DMS153 treated with DMSO at 0.1 percent for 48 hours (cell line): ENCODE measurements around the gene ANKRD50.

Experiments used
- DNase-seq: peaks from one replicate; lab custom pipeline; 2025; ENCODE audit not compliant: unreplicated experiment; lab: John Stamatoyannopoulos, UW

The ANKRD50 gene, protein sequence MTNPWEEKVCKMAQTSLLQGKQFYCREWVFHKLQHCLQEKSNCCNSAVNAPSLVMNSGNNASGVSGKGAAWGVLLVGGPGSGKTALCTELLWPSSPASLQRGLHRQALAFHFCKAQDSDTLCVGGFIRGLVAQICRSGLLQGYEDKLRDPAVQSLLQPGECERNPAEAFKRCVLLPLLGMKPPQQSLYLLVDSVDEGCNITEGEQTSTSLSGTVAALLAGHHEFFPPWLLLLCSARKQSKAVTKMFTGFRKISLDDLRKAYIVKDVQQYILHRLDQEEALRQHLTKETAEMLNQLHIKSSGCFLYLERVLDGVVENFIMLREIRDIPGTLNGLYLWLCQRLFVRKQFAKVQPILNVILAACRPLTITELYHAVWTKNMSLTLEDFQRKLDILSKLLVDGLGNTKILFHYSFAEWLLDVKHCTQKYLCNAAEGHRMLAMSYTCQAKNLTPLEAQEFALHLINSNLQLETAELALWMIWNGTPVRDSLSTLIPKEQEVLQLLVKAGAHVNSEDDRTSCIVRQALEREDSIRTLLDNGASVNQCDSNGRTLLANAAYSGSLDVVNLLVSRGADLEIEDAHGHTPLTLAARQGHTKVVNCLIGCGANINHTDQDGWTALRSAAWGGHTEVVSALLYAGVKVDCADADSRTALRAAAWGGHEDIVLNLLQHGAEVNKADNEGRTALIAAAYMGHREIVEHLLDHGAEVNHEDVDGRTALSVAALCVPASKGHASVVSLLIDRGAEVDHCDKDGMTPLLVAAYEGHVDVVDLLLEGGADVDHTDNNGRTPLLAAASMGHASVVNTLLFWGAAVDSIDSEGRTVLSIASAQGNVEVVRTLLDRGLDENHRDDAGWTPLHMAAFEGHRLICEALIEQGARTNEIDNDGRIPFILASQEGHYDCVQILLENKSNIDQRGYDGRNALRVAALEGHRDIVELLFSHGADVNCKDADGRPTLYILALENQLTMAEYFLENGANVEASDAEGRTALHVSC (N-terminal part only)

DNA sequence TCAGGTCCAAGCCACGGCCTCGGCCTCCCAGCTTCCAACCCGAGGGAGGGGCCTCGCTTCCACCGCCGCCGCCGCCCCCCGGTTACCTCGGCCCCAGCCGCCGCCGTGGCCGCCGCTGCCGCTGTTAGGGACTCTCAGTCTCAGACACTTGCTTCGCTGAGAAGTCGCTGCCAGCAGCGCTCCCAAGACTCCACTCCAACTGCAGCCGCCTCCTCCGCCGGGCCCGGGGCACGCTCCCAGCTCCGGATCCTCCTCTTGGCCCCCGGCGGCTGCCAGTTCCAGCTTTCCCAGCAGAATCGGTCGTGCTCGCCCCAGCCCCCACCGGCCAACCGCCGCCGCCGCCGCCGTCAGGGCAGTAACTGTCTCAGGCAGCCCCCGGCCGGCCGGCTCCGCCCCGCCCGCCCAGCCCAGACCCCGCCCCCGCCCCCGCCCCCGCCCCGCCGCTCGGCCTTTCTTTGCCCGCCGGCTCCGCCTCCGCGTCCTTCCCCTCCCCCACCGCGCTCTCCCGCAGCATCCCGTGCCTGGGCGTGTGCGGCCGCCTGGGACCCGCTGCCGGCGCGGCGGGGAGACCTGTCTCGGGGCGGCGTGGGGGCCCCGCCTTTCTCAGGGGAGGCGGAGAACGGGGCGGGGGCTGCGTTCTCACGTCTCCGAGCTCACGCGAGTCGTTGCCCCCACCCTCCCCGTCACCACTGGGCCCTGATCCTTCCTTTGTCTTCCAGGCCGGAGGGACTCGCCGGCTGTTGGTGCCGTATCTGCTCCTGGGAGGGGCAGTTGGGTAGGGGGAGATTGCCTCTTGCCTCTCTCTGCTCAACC is at the start of gene ANKRD50:
Gene ANKRD50, minus strand, starts transcription at position 361 of the 813 bp plus-strand sequence. CDS start 2,221 bp downstream, outside the sequence.
- peak; percentile 88 for DNase-seq

DNA sequence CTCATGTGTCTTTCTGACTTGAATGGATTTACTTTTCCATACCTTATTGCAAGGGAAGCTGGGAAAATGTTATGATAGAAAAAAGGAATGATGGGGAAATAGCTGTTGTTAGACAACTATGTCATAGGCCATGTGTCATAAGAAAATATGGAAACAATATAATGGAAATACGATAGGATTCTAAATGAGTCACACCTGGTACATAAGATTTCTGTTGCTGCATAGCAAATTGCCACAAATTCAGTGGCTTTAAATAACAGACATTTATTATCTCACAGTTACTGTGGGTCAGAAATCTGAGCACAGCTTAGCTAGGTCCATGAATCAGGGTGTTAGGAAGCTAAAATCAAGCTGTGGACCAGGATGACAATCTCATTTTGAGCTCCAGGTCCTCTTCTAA is 44.6 kb upstream of the ANKRD50 start:
- no peak for DNase-seq

DNA sequence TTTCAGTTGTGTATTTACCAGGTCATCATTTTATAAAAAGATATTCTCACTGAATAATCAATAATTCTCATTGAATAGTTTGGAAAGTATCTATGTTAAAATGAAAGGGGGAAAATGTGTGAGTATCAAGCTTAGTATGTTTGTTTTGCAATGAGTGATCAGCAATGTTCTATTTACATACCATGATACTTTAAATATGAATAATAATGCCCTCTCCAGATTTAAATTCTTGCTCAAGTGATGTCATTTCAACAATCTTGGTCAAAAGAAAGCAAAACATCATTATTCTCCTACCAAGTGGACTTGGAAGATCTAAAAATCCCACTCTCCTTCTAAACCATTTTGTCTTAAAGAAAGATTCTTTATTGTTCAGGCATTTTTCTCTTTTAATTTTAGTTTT is 42.1 kb upstream of the ANKRD50 start:
- no peak for DNase-seq

DNA sequence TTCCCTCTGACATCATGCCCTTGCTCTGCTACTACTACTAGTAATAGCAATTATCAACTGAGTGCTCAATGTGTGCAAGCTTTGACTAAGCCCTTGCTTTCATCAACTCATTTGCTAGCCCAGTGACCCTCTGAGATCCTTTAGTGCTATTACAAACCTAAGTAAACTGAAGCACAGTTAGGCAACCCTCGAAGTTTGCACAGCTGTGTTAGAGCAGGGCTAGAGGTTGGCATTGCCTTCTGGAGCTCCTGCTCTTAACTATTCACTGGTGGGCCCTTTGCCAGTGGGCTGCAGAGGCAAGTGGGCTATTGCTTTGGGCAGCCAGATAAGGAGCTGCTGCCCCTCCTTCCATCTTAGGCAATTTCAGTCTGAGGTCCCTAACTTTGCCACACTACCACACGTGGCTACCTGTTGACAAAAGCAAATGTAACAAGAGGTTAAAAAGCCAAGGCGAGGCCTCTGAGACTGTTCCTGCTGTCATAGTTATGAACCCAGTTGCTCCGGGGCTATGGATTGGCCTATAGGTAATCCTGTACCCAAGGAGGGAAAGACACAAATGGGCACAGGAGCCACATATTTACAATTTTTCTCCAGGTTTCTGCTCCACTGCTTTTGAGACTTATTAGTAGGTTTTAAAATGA is 41.5 kb upstream of the ANKRD50 start:
- peak; percentile 21 for DNase-seq

DNA sequence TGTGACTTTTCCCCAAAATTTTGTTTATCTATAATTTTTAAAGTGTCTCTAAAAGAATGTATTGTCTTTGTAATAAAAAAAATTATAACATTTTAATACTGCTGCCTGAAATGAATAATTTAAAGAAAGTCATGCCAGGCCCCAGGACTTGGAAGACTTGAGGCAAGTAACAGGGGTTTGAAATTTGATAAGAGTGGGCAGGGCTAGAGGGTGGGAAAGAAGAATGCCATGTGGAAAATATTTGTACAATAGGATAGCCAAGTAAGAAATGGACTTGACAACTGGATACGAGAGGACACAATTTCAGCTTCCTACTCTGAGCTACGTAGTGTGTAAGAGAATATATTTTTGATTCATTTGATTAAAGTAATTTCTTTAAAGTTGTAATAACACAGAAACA is 36.9 kb upstream of the ANKRD50 start:
- DNase-seq: no peak

DNA sequence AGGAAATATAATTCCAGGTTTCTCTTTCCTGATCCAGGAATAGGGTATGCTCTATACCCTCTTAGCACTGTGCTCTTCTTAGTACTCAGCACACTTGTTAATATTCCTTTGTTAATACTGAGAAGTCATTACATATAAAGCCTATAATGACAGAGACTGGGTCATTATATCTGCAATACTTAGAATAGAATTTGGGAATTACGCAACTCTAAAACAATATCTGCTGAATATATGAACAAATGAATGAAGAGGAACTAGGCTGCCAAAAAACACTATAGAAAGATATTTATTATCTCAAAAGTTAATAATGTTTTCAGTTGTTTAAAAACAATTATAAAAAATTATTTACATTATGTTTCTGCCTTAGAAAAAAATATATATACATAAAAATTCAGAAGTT is 36.4 kb upstream of the ANKRD50 start:
- no peak for DNase-seq

DNA sequence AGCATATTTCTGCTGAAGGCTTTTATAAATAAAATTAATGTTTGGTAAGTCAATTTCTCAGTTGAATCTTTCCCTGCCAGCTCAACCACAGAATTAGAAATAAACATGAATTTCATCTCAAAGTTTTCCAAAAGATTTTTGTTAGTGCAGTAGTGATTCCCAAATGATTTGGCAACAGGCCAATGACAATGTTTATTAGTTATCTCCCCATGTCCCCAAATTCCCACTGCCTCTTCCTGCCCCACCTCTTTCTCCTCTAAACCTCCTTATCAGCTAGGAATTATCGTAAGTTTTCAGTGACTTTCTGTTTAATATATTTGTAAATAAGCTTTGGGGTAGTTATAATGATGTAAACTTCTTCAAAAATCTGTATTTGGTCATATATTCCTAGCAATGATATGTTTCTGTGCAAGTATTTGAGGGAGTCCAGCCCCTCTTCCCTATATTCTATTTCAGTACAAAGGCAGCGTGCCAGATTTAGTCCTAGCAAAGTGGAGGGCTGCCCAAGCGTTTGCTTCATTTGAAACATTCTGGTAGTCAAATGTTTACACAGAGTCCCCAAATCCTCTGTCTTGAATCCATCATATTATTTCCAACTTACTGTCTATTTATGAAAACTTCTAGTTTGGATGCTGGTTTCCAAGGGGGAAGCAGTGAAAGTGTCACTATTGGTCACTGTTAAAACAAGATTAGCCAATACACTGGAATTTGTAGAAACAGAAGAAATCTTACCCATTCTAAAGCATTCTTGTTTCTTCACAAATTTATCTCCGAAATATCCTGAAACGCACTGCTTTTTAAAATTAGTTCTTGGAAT is 33.7 kb upstream of the ANKRD50 start:
- no peak for DNase-seq

DNA sequence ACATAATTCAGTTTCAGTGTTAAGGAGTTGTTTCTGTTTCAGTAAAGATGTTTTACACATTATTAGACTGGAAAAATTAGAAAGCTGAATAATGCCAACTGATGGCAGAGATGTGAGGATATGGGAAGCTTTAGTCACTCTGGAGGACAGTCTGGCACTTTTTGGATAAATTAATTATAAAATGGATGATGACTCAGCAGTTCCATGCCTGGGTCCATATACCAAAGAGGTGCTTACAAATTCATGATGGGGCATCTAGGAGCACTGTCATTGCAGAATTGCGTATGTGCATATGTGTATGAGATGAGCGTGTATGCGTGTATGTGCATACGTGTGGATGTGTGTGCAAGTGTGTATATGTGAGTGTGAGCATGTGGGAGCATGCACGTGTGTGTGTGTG is 31.2 kb upstream of the ANKRD50 start:
- DNase-seq: no peak

DNA sequence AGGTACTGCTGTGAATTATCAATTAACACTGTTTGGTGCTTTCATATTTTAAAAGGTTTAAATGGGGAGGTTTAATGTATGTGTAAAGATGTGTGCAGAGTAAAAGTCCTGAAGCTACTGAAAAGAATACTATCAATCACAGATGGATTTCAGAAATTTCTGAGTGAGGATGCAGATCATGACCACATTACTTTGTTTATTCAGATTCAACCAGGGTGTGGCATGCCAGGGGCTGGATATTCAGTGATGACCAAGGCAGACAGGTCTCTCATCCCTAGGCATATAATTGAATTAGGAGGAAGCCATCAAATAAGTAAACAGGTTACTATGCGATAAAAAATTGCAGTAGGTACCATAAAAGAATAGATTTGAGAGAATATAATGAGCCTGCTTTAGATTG is 28.0 kb upstream of the ANKRD50 start:
- DNase-seq: no peak

DNA sequence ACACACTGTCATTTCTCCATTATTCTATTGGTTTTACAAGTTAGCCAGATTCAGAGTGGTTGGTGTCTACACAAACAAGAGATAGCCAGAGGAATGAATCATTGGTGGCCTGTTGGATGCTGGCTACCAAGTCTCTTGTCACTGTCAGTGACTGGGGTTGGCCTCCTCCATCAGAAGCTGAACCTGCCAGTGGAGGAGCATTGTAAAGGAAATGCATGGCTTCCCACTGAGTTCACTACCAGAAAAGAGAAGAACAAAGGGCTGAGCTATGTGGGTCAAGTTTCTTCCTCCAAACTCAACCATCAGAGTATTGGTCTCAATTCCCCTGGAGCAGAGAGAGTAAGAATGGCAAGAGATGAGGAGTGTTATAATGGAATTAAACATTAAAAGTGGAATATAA is 26.5 kb upstream of the ANKRD50 start:
- DNase-seq: no peak

DNA sequence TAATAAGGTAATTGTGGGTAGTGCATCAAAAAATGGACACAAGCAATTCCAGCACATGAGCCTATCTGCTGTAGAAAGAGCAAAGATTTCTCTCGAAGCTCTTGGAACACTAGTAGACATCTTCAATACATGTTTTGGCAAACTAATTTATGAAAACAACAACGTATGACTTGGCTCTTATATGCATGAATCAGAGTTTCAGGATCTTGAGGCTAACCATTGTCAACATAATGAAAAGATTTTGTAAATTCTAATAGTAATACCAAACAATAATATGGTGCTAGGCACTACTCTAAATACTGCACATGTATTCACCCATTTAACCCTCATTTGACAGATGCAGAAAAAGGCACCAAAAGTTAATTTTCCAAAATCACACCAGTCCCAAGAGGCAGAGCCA is 25.1 kb upstream of the ANKRD50 start:
- DNase-seq: no peak

DNA sequence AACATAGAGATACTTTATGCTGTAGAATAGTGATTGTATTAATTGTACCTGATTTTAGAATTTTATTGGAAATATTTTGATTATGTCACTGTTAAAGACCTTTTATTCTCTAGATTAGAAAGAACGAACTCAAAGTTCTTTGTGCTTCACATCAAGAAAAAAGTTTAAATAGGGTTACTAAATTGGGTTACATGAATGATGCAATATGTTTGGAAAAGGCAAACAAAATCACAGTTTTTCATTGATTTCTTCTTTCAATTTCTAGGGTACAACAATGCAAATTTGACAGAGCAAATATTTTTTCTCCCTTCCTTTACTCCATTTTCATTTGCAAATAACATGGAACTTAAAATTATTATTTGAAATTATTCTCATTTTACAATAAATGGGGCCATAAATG is 24.0 kb upstream of the ANKRD50 start:
- DNase-seq: no peak

DNA sequence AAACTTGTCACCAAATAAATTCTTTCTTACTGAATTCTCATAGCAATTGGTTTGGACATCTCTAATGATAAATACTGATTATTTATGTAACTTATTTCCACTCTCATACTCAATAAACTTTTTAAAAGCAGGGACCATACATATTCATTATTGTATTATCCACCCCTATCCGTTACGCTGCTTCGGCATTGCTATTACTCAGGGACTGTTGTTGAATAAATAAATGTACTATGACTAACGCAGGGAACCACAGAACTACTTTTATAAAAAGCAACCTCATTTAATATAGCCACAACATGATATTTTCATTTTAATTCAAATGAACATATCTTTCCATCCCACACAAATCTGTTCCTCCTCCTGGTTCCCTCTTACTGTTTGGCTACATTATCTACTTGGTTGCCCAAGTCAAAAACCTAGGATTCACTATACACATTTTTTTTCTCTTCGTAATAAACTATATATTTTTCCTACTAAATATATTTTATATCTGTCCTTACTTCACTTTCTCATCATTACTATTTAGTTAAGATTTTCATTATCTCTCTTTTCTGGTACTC is 14.9 kb upstream of the ANKRD50 start:
- no peak for DNase-seq

DNA sequence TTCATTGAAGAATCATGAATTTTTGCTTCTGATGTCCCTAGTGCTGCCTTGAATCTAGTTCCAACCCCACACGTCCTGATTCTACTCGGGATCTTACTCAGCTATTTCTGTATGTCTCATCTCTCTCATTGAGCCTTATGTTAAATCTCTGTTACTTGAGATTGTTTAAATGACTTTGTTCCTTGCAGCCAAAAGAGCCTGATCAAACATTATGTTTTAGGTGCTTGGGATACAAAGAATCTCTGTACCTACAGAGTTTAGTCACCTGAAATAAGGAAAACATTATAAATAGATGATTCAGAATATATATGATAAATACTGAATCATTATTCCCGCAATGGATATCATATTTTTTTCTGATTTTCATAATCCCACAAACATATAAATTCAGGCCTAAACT is 13.7 kb upstream of the ANKRD50 start:
- no peak for DNase-seq

DNA sequence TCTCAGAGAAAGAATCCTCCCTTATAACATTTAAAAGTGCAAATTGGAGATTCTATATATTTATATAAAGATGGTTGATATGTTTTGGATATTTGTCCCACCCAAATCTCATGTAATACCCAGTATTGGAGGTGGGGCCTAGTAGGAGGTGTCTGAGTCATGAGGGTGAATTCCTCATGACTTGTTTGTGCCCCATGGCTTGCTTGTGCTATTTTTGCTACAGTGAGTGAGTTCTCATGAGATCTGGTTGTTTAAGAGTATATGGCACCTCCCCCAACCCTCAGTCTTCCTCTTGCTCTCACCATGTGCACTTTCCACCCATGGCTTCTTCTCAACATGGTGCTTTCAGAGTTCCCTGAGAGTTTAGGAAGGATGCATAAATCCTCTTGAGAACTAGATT is 9.5 kb upstream of the ANKRD50 start:
- DNase-seq: no peak

DNA sequence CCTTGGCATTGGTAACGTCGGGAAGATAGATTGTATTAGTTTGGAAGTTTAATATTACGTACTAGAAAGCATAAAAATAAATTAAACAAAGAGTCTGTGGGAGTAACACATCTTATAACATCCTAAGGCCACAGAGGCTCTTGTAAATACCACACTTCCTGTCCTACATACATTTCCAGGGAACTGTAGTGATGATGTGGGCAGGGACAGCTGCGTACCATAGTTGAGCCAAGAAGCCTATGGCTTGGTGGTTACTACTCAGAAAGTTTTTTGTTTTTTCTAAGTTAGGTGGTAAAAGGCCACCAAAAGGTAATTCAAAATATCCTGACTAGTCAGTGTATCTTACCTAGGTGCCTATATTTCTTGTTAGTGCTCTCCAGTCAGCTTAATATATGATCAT is 4.6 kb upstream of the ANKRD50 start:
- DNase-seq: no peak

DNA sequence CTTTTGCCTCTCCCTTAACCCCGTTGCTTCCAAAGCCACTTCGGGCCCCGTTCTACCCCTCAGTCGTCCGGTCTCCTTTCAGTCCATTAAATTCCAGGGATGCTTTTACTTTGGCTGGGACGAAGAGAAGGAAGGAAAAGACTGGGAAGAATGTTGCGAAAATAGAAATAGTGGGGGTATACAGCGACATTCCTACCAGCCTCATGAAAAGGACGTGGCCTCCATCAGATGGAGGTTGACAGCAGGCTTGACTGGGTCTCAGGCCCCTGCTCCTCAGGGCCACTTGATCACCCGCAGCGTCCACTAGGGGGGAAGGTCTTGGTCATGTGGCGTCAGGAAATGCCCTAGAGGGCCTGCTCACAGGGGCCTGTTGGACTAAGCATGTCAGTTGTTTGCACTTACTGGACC is 657 bp upstream of the ANKRD50 start:
- DNase-seq: peak; percentile 47

DNA sequence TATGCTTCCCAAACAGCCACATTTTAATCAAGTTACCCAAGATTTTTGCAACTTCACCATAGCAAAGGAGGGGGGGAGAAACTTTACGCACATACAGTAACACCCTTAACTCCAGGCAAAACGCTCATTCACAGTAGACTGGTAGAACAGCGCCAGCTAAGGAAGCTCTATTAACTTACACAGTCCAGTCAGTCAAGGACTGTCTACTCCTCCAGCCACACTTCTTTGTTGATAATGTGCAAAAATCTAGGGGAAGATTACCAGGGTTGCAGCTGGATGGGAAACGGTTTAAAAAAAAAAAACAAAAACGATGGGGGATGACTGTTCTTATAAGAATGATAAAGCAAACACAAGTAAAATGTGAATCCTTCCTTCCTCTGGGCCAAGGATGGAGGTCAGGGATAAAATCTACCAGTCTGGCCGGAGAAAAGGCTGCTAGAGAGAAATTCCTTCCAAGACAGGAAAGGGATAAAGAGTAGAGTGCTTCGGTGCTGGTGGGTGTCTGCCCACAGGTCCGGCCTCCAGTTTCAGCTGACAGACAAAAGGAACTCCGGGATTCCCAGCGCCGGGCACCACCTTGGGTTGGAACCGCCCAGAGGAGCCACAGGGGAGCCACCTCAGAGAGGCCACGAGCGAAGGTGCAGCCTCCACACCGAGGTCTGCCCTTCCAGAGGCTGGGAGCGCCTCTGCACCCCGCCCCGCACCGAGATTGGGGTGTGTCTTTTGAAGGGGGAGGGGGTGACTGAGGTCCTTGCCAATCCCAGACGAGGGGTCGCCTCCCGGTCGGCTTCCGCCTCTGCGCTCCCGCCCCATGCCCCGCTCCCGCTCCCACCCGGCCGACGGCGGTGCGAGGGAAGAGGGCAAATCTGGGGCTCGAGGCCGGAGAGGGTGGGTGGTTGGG is 811 bp downstream of the ANKRD50 start:
- DNase-seq: peak; percentile 31
